ENCODE measurements around the gene LRFN5. TPM values are rescaled to one million over a fixed set of nuclear protein-coding genes. Genes with fewer than 3 reads are reported as not detected.

Gene LRFN5
- total and polyA plus RNA-seq, 7 donors = under 0.01 to 13.7 (median 5.4) TPM; not detected in 1

DNA sequence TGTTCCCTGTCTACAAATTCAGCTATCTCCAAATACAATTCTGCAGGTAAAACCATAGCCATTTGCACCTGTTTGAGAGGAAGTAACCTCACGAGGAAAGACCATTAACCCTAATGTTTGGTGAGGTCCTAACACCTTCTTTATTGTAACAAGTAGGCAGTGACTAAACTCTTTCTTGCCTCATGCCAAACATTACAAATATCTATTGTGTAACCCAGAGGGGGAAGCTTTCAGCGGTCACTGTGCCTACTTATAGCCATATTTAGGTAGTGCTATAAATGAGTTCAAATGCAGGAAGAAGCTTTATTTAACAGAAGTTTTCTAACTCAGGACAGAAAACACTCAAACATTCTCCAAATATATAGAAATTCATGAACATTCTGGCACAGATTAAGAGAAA is 252.7 kb downstream of the LRFN5 start:
- no peak for TF ChIP-seq POLR2AphosphoS5 (IDR thresholded peaks at IDR 0.05)
- TF ChIP-seq EP300 (IDR thresholded peaks at IDR 0.05) = no peak
- TF ChIP-seq, protein P1, sequence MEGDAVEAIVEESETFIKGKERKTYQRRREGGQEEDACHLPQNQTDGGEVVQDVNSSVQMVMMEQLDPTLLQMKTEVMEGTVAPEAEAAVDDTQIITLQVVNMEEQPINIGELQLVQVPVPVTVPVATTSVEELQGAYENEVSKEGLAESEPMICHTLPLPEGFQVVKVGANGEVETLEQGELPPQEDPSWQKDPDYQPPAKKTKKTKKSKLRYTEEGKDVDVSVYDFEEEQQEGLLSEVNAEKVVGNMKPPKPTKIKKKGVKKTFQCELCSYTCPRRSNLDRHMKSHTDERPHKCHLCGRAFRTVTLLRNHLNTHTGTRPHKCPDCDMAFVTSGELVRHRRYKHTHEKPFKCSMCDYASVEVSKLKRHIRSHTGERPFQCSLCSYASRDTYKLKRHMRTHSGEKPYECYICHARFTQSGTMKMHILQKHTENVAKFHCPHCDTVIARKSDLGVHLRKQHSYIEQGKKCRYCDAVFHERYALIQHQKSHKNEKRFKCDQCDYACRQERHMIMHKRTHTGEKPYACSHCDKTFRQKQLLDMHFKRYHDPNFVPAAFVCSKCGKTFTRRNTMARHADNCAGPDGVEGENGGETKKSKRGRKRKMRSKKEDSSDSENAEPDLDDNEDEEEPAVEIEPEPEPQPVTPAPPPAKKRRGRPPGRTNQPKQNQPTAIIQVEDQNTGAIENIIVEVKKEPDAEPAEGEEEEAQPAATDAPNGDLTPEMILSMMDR (IDR thresholded peaks at IDR 0.05) = no peak
- TF ChIP-seq POLR2A (IDR thresholded peaks at IDR 0.05) = no peak
- Histone ChIP-seq H3K4me1 (peaks cover 0 to 17% (median 0%) of the 10 kb centered on the region in 4 donors), H3K9me3 (no peaks in the 10 kb centered on the region), H3K36me3 (no peaks in the 10 kb centered on the region), H3K27me3 (no peaks in the 10 kb centered on the region), H3K4me3 (no peak overlapping the region), H3K27ac (no peak overlapping the region)
- DNase-seq = no peak
- intact Hi-C loops (cut with DNase I) = no loop called here
- WGBS, 2 donors = 52 to 67% methylated on average over 2 of the region's 2 CpGs

GRCh38 chr14:41860586-41860985 is 253.9 kb downstream of the LRFN5 start:
- Histone ChIP-seq H3K4me1 (peaks cover 0 to 17% (median 0%) of the 10 kb centered on the region in 4 donors), H3K9me3 (no peaks in the 10 kb centered on the region), H3K36me3 (no peaks in the 10 kb centered on the region), H3K4me3 (no peak overlapping the region), H3K27ac (no peak overlapping the region), H3K27me3 (no peaks in the 10 kb centered on the region)
- 54 to 59% methylated on average over 1 of the region's 1 CpG for WGBS, 2 donors
- DNase-seq = no peak
- no peak for TF ChIP-seq EP300 (IDR thresholded peaks at IDR 0.05)
- TF ChIP-seq, protein P1 (IDR thresholded peaks at IDR 0.05) = no peak
- TF ChIP-seq POLR2AphosphoS5 (IDR thresholded peaks at IDR 0.05) = no peak
- TF ChIP-seq POLR2A (IDR thresholded peaks at IDR 0.05) = no peak
- intact Hi-C loops (cut with DNase I) = no loop called here

- no peak overlapping the region for H3K4me3 ChIP-seq
- no peak for TF ChIP-seq POLR2AphosphoS5 (IDR thresholded peaks at IDR 0.05)
- TF ChIP-seq, protein P1 (IDR thresholded peaks at IDR 0.05) = no peak
- H3K36me3 ChIP-seq = no peaks in the 10 kb centered on the region
- H3K27me3 ChIP-seq = no peaks in the 10 kb centered on the region
- peaks cover 0 to 7% (median 0%) of the 10 kb centered on the region in 4 donors for H3K4me1 ChIP-seq
- no peaks in the 10 kb centered on the region for H3K9me3 ChIP-seq
- no peak for DNase-seq
- intact Hi-C loops (cut with DNase I) = no loop called here
- no peak overlapping the region for H3K27ac ChIP-seq
Measured at GRCh38 chr14:41865894-41866293, 259.2 kb downstream of the LRFN5 start.

- Histone ChIP-seq H3K4me1 (peaks cover 0 to 3% (median 2%) of the 10 kb centered on the region in 4 donors), H3K27me3 (no peaks in the 10 kb centered on the region), H3K4me3 (no peak overlapping the region), H3K9me3 (no peaks in the 10 kb centered on the region), H3K36me3 (no peaks in the 10 kb centered on the region), H3K27ac (no peak overlapping the region)
- no peak for DNase-seq
- TF ChIP-seq, protein P1 (IDR thresholded peaks at IDR 0.05) = no peak
- TF ChIP-seq EP300 (IDR thresholded peaks at IDR 0.05) (no peak), POLR2A (IDR thresholded peaks at IDR 0.05) (no peak), POLR2AphosphoS5 (IDR thresholded peaks at IDR 0.05) (no peak)
- intact Hi-C loops (cut with DNase I) = no loop called here
- WGBS, 2 donors = 75 to 82% methylated on average over 3 of the region's 3 CpGs
Measured at GRCh38 chr14:41868396-41868795, 261.7 kb downstream of the LRFN5 start.

DNA sequence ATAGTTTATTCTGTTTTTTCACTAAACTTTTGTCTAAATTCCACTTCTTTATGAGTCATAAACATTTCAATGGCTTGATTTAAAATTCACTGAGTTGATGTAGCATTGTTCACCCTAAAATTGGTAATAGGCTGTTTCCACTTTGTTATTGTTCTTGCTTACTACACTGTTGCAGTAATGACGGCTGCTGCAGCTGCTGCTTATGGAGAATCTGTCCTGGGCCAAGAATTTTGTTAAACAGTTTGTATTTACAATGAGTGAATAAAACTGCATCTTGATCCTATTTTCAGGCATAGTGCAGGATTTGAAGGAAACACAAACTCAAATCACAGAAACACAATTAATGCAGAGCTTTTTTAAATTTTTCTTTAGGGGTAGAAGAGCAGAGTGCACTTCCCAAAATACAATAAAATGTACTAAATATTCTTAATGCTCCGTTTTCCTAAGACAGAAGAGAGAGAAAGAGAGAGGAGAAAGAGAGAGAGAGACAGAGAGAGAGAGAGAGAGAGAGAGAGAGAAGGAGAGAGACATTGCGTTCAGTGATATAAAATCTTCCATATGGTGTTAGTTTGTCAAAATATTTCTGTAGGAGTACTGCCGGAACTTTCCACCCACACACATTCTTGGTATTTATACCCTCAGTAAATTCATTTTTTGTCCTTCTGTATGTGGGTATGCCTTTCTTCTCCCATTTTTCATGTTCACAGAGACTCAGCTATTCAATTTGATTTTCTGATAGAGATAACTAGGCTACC is 266.4 kb downstream of the LRFN5 start:
- TF ChIP-seq POLR2A (IDR thresholded peaks at IDR 0.05) (no peak), EP300 (IDR thresholded peaks at IDR 0.05) (no peak), POLR2AphosphoS5 (IDR thresholded peaks at IDR 0.05) (no peak)
- TF ChIP-seq, protein P1 (IDR thresholded peaks at IDR 0.05) = no peak
- H3K9me3 ChIP-seq = no peaks in the 10 kb centered on the region
- intact Hi-C loops (cut with DNase I) = no loop called here
- H3K36me3 ChIP-seq = no peaks in the 10 kb centered on the region
- peaks cover 0 to 12% (median 7%) of the 10 kb centered on the region in 4 donors for H3K4me1 ChIP-seq
- 61 to 65% methylated on average over 4 of the region's 4 CpGs for WGBS, 2 donors
- no peak overlapping the region for H3K27ac ChIP-seq
- no peak overlapping the region for H3K4me3 ChIP-seq
- H3K27me3 ChIP-seq = no peaks in the 10 kb centered on the region
- no peak for DNase-seq
